HepG2 (cell line): ENCODE data around the gene ZNF687. TPM values are rescaled to one million over a fixed set of nuclear protein-coding genes. Genes with fewer than 3 reads are reported as not detected.

Experiments
- ATAC-seq: fragments of 200-7000 bp; cut with Tn5 transposase; 3 replicates; pipeline ENCODE4 v1.9.1; 2020; ENCODE audit warnings: mild to moderate bottlenecking, moderate library complexity
- BruUV-seq: library from RNA; stranded (reverse); fragments of 400-500 nt; replicated peaks from 2 replicates; lab custom pipeline; 2021; lab: Mats Ljungman, UMichigan
- CTCF ChIA-PET: fragments of 300-600 bp; formaldehyde crosslinking; extraction: SDS; loops from one replicate; lab custom pipeline; 2021; ENCODE audit warnings: low total read pairs, inconsistent platforms, low intra/inter-chr PET ratio; lab: Yijun Ruan, JAX
- POLR2A ChIA-PET: fragments of 350-600 bp; sonication (Branson Sonifier 250); formaldehyde crosslinking; loops from one replicate; lab custom pipeline; 2020; ENCODE audit warnings: antibody characterized with exemption, inconsistent platforms; lab: Yijun Ruan, JAX
- DNase-seq: peaks from one replicate; pipeline ENCODE4 v3.0.0-alpha.2; 2015; ENCODE audit warnings: low spot score
- FAIRE-seq: peaks from 3 replicates; lab custom pipeline; 2011; peaks lifted over from hg19 to GRCh38; lab: Jason Lieb, UNC
- H2AFZ ChIP-seq: one replicate; pipeline ENCODE4 v1.6.1; 2011; ENCODE audit warnings: low read length, inconsistent platforms
- H3K27ac ChIP-seq: fragments of 300-600 bp; 3 replicates; pipeline ENCODE4 v1.8.0; 2011; ENCODE audit warnings: mixed run types, mild to moderate bottlenecking, mixed read lengths, low read length, inconsistent platforms; ENCODE audit not compliant: insufficient read depth; ENCODE audit errors: extremely low read length
- H3K27me3 ChIP-seq, 2 experiments: fragments of 200-600 bp in 1 of 2; 2 replicates in 1 of 2; 3 replicates in 1 of 2; pipeline versions ENCODE4 v1.6.0 to v1.8.0; 2011; ENCODE audit warnings: low read length in 2 of 2, mild to moderate bottlenecking in 2 of 2, moderate library complexity in 2 of 2, inconsistent platforms in 1 of 2; ENCODE audit not compliant: insufficient read depth in 2 of 2, control insufficient read depth in 1 of 2
- H3K36me3 ChIP-seq, 2 experiments: fragments of 200-600 bp in 1 of 2; replicated peaks in 1 of 2; 2 replicates in 1 of 2; 3 replicates in 1 of 2; pipeline versions ENCODE4 v1.5.1 to v1.8.0; 2011; ENCODE audit warnings: low read length in 2 of 2, inconsistent platforms in 1 of 2; ENCODE audit not compliant: insufficient read depth in 2 of 2, control insufficient read depth in 1 of 2
- H3K4me1 ChIP-seq: 2 replicates; pipeline ENCODE4 v1.5.1; 2012; ENCODE audit warnings: low read length, inconsistent platforms; ENCODE audit not compliant: insufficient read depth
- H3K4me2 ChIP-seq: 2 replicates; pipeline ENCODE4 v1.6.0; 2011; ENCODE audit warnings: low read depth, low read length, inconsistent platforms
- H3K4me3 ChIP-seq, 3 experiments: fragments of 200-600 bp in 1 of 3; sonication (generic), shearing (Covaris generic) in 1 of 3; replicated peaks in 1 of 3; 2 replicates each; pipeline ENCODE4 v1.5.1; 2011 to 2016; ENCODE audit warnings: low read length in 3 of 3, inconsistent platforms in 2 of 3, low read depth in 2 of 3, mild to moderate bottlenecking in 2 of 3, control low read depth in 1 of 3, mixed read lengths in 1 of 3; ENCODE audit not compliant: insufficient read depth in 1 of 3
- H3K79me2 ChIP-seq: one replicate; pipeline ENCODE4 v1.6.1; 2011; ENCODE audit warnings: low read length, inconsistent platforms; ENCODE audit not compliant: insufficient read depth
- H3K9ac ChIP-seq: 2 replicates; pipeline ENCODE4 v1.6.0; 2011; ENCODE audit warnings: mild to moderate bottlenecking, low read depth, low read length, inconsistent platforms; ENCODE audit not compliant: insufficient read depth
- H3K9me3 ChIP-seq: 2 replicates; pipeline ENCODE4 v1.5.1; 2012; ENCODE audit warnings: mild to moderate bottlenecking, low read length
- H4K20me1 ChIP-seq: 2 replicates; pipeline ENCODE4 v1.6.0; 2011; ENCODE audit warnings: inconsistent platforms, mild to moderate bottlenecking, low read length, moderate library complexity; ENCODE audit not compliant: insufficient read depth
- ATM ChIP-seq: fragments of 450-650 bp; IDR thresholded peaks from 2 replicates; pipeline ENCODE4 v1.7.1; 2017; ENCODE audit warnings: mild to moderate bottlenecking, borderline replicate concordance
- FOSL2 ChIP-seq: sonication (generic); formaldehyde crosslinking; IDR thresholded peaks from 2 replicates; pipeline ENCODE4 v1.4.0; 2020; ENCODE audit warnings: missing genetic modification reagents
- RCOR2 ChIP-seq: IDR thresholded peaks from 2 replicates; pipeline ENCODE4 v1.6.1; 2016; ENCODE audit warnings: missing biosample characterization, missing genetic modification reagents
- SNRNP70 ChIP-seq: fragments of 200-400 bp; formaldehyde crosslinking; IDR thresholded peaks from 2 replicates; pipeline ENCODE4 v1.6.1; 2017; ENCODE audit warnings: mild to moderate bottlenecking, low read depth, low read length, moderate library complexity
- TAF1 ChIP-seq: sonication (generic); formaldehyde crosslinking; IDR thresholded peaks from 2 replicates; pipeline ENCODE4 v1.4.0; 2020; ENCODE audit warnings: missing genetic modification reagents
- ZNF138 ChIP-seq: sonication (generic); formaldehyde crosslinking; IDR thresholded peaks from 2 replicates; pipeline ENCODE4 v1.5.0; 2020; ENCODE audit warnings: mild to moderate bottlenecking, low read depth, missing genetic modification reagents
- ZNF557 ChIP-seq: sonication (generic); formaldehyde crosslinking; IDR thresholded peaks from 2 replicates; pipeline ENCODE4 v1.4.0; 2020; ENCODE audit warnings: missing genetic modification reagents
- ZNF790 ChIP-seq: sonication (generic); formaldehyde crosslinking; IDR thresholded peaks from 2 replicates; pipeline ENCODE4 v1.8.0; 2022; ENCODE audit warnings: missing genetic modification reagents, mild to moderate bottlenecking, borderline replicate concordance
- WGBS: methylation state at CpG from one replicate; pipeline ENCODE4 v1.1.6; 2017; ENCODE audit warnings: low lambda C conversion rate; 5-methylcytosine and 5-hydroxymethylcytosine counted together
- in situ Hi-C: cut with HindIII; loops from 2 replicates; pipeline ENCODE4 v1.10.0; 2017; ENCODE audit warnings: low pct_unique_long_range_greater_than_20kb; ENCODE audit not compliant: extremely low pct_ligation_motif_present
- intact Hi-C: fragments of 100-400 bp; cut with micrococcal nuclease; formaldehyde crosslinking; loops from one replicate; pipeline ENCODE4 v1.10.0; 2022; ENCODE audit not compliant: unreplicated experiment
- polyA plus RNA-seq, 8 experiments: library from polyadenylated mRNA; depleted of rRNA in 3 of 8; stranded (reverse) in 7 of 8; unstranded in 1 of 8; fragments of >200 nt; fragmentation: Illumina TruSeq in 4 of 8; extraction: Trizol in 4 of 8; gene quantifications; 2 replicates each; pipeline versions ENCODE4 v1.2.1 to v1.2.3, GENCODE V29; 2011 to 2016; ENCODE audit warnings: low read depth in 4 of 8, missing spikeins in 1 of 8, mixed read lengths in 1 of 8; ENCODE audit not compliant: insufficient read depth in 1 of 8
- total RNA-seq, 5 experiments: library from RNA; depleted of rRNA; stranded (reverse); fragments of >200 nt; fragmentation: Illumina TruSeq; extraction: Trizol; gene quantifications; 2 replicates each; pipeline ENCODE4 v1.2.3, GENCODE V29; 2016; ENCODE audit warnings: low read depth in 1 of 5

Gene ZNF687
- total and polyA plus RNA-seq, 2 of the 13 experiments (the other 11 are each of a cell fraction or from before 2014, with no cell fraction given), result 14.1 to 16.5 TPM

DNA sequence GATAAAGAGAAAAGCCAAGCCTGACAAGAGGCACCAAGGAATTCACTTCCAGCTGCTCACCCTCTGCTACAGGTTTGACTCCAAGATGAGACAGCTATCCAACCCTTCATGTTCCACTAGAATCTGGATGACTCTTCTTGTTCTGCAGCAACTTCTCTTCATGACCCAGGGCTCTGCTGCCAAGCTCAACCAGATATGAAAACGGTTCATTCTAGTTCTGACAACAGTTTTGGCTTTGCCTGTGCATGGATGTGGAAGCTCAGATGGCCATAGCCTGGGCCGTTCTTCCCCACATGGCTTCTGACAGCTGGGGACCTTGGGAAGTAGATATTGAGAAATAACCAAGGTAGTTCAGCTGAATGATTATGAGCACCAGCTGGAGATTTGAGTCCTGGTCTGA is 31.4 kb downstream of the ZNF687 start (continued):
- no peak for TF ChIP-seq ATM

DNA sequence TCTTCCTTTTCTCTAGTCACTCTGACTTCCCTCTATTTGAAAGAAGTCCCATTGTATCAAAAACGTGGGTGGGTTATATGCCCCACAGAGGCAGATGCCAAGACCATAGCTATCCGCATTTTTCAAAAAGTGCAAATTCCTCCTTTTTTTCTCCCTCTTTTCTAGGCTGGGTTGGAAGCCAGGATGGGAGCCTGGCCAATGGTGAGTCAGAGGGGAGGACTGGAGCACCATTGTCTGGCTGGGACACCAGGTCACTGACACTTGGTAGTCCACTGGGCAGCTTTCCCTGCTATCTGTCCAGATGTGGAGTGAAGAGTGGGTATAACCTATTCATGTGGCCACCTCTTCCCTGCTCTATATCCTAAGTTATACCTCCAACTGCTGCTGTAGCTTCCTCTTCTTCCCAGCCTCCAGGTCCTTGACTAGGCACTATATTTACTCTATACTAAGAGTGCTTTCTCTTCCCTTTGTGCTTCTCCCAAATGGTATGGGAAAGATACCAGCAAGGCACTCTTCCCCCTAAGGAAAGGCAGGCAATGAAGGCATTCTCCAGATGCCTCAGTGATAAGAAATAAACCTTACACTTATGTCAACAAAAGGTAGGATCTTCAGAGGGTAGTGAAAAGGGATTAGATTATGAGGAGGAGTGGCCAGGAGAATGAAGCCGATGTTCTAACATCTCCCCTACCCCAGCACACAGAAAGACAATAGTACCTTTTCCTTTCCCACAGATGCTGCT is 32.2 kb downstream of the ZNF687 start:
- no peaks in the 10 kb centered on the region for H3K27me3 ChIP-seq
- intact Hi-C loops, result no loop called here
- no peaks in the 10 kb centered on the region for H3K9me3 ChIP-seq
- POLR2A ChIA-PET, result interaction anchor here (1.0 to 2.6 kb wide), 2 partner anchors 13 to 58 kb away, joined by 3 to 19 read pairs; partner anchors contain the start of genes PI4KB and SELENBP1
- DNase-seq, result peak; percentile 15
- peaks cover 17% of the 10 kb centered on the region for H3K4me1 ChIP-seq
- no TSS peak for BruUV-seq
- in situ Hi-C loops, result no loop called here
- no peak overlapping the region for H2AFZ ChIP-seq
- H3K9ac ChIP-seq, result no peak overlapping the region
- peaks cover 7 to 51% of the 10 kb centered on the region in 2 experiments for H3K36me3 ChIP-seq
- no peak for TF ChIP-seq ZNF557
- no peak for TF ChIP-seq ZNF790 (CRISPR knock-in tag)
- no peak for TF ChIP-seq SNRNP70
- TF ChIP-seq RCOR2 (CRISPR knock-in tag), result no peak
- no peak for TF ChIP-seq ZNF138
- no peak for TF ChIP-seq TAF1
- peak; percentile 52 for TF ChIP-seq FOSL2 (CRISPR knock-in tag)
- TF ChIP-seq, all 625 proteins: peak for 1
- no peaks in the 10 kb centered on the region for H3K79me2 ChIP-seq
- CTCF ChIA-PET, result no interaction called here
- WGBS, result 80% methylated on average over 3 of the region's 3 CpGs
- ATAC-seq (peak; percentile 23; the same call in 1 of the 3 replicates), FAIRE-seq (no peak)
- H3K4me3 ChIP-seq, result no peak overlapping the region
- no peak overlapping the region for H3K27ac ChIP-seq
- H3K4me2 ChIP-seq, result no peak overlapping the region
- H4K20me1 ChIP-seq, result no peaks in the 10 kb centered on the region
